Keratinocyte (primary cell): ENCODE results near the gene CHIA. TPM values are rescaled to one million over a fixed set of nuclear protein-coding genes. Genes with fewer than 3 reads are reported as not detected.
"Not testable (repeated sequence)": the region's sequence is repeated elsewhere in the genome, so short reads cannot be mapped to it uniquely, and the experiment has no call there.

Experiments used
- DNase-seq: peaks from one replicate; pipeline ENCODE4 v3.0.0-alpha.2; 2011; ENCODE audit warnings: low read depth, missing footprints, low spot score
- FAIRE-seq: peaks from 2 replicates; lab custom pipeline; 2011; peaks lifted over from hg19 to GRCh38; lab: Jason Lieb, UNC
- H2AFZ ChIP-seq: 2 replicates; pipeline ENCODE4 v1.6.0; 2012; ENCODE audit warnings: low read length, control low read depth, inconsistent platforms; ENCODE audit not compliant: control insufficient read depth
- H3K27ac ChIP-seq: 2 replicates; pipeline ENCODE4 v1.5.1; 2011; ENCODE audit warnings: low read length; ENCODE audit not compliant: control insufficient read depth, insufficient read depth
- H3K27me3 ChIP-seq: 3 replicates; pipeline ENCODE4 v1.6.0; 2011; ENCODE audit warnings: low read length; ENCODE audit not compliant: control insufficient read depth, insufficient read depth; ENCODE audit errors: extremely low read depth
- H3K36me3 ChIP-seq, 2 experiments: 2 replicates in 1 of 2; 3 replicates in 1 of 2; pipeline ENCODE4 v1.5.1; 2011; ENCODE audit warnings: low read length in 2 of 2, mild to moderate bottlenecking in 1 of 2; ENCODE audit not compliant: control insufficient read depth in 2 of 2, insufficient read depth in 2 of 2; ENCODE audit errors: extremely low read depth in 1 of 2
- H3K4me1 ChIP-seq: 3 replicates; pipeline ENCODE4 v1.5.1; 2011; ENCODE audit warnings: low read length; ENCODE audit not compliant: control insufficient read depth, insufficient read depth; ENCODE audit errors: extremely low read depth
- H3K4me2 ChIP-seq: 3 replicates; pipeline ENCODE4 v1.6.0; 2011; ENCODE audit warnings: low read depth, low read length; ENCODE audit not compliant: control insufficient read depth, insufficient read depth; ENCODE audit errors: extremely low read depth
- H3K4me3 ChIP-seq, 3 experiments: fragments of 200-600 bp in 1 of 3; sonication (generic) in 1 of 3; 2 replicates in 2 of 3; 3 replicates in 1 of 3; pipeline ENCODE4 v1.5.1; 2011 to 2016; ENCODE audit warnings: low read length in 3 of 3, mild to moderate bottlenecking in 3 of 3, control low read depth in 2 of 3, inconsistent platforms in 1 of 3, low read depth in 1 of 3, mixed read lengths in 1 of 3, mixed run types in 1 of 3, moderate library complexity in 1 of 3; ENCODE audit not compliant: control insufficient read depth in 2 of 3, insufficient read depth in 2 of 3; ENCODE audit errors: extremely low read depth in 1 of 3
- H3K79me2 ChIP-seq: 2 replicates; pipeline ENCODE4 v1.6.0; 2012; ENCODE audit warnings: low read length; ENCODE audit not compliant: control insufficient read depth, insufficient read depth
- H3K9ac ChIP-seq: 3 replicates; pipeline ENCODE4 v1.6.0; 2011; ENCODE audit warnings: low read length; ENCODE audit not compliant: control insufficient read depth, insufficient read depth; ENCODE audit errors: extremely low read depth
- H3K9me1 ChIP-seq: 3 replicates; pipeline ENCODE4 v1.6.0; 2011; ENCODE audit warnings: low read length; ENCODE audit not compliant: control insufficient read depth, insufficient read depth; ENCODE audit errors: extremely low read depth
- H3K9me3 ChIP-seq: 2 replicates; pipeline ENCODE4 v1.5.1; 2012; ENCODE audit warnings: low read depth, low read length; ENCODE audit not compliant: control insufficient read depth
- H4K20me1 ChIP-seq: 3 replicates; pipeline ENCODE4 v1.6.0; 2011; ENCODE audit warnings: low read length; ENCODE audit not compliant: control insufficient read depth, insufficient read depth; ENCODE audit errors: extremely low read depth
- CTCF ChIP-seq, 3 experiments: IDR thresholded peaks in 1 of 3; conservative IDR thresholded peaks in 1 of 3; optimal IDR thresholded peaks in 1 of 3; 2 replicates in 2 of 3; 3 replicates in 1 of 3; pipeline versions ENCODE3 to v1.5.1; 2011; ENCODE audit warnings: low read length in 3 of 3, mild to moderate bottlenecking in 3 of 3, moderate library complexity in 2 of 3, control low read depth in 1 of 3, inconsistent platforms in 1 of 3; ENCODE audit not compliant: insufficient read depth in 2 of 3; ENCODE audit errors: extremely low read depth in 1 of 3
- EZH2 ChIP-seq: IDR thresholded peaks from one replicate; pipeline ENCODE4 v1.6.1; 2012; ENCODE audit warnings: inconsistent platforms, mild to moderate bottlenecking, low read length, moderate library complexity
- dilution Hi-C: fragments of 300-500 bp; cut with MboI; formaldehyde crosslinking; loops from one replicate; pipeline ENCODE4 v1.7.0; 2020; ENCODE audit warnings: low sequenced_read_pairs; ENCODE audit not compliant: extremely low pct_ligation_motif_present
- polyA plus RNA-seq, 5 experiments: library from polyadenylated mRNA; depleted of rRNA in 3 of 5; stranded (reverse) in 3 of 5; stranded (forward) in 1 of 5; unstranded in 1 of 5; fragments of >200 nt; gene quantifications; 1 replicate in 1 of 5; 2 replicates in 3 of 5; 3 replicates in 1 of 5; pipeline versions ENCODE4 v1.2.1 to v1.2.3, GENCODE V29; 2011 to 2012; ENCODE audit warnings: missing spikeins in 2 of 5, low read depth in 1 of 5, low replicate concordance in 1 of 5

The CHIA gene
- polyA plus RNA-seq, 1 donor (not counting 4 experiments of a cell fraction or from before 2014, with no cell fraction given): not detected

- no peak overlapping the region for H2AFZ ChIP-seq
- no peak overlapping the region for H3K4me2 ChIP-seq
- FAIRE-seq (no peak), DNase-seq (no peak)
- no peaks in the 10 kb centered on the region for H3K27me3 ChIP-seq
- no peaks in the 10 kb centered on the region for H3K9me3 ChIP-seq
- TF ChIP-seq EZH2 (no peak), CTCF (optimal IDR thresholded peaks at IDR 0.05 in 1 of 3, IDR thresholded peaks at IDR 0.05 in 1 of 3, conservative IDR thresholded peaks at IDR 0.05 in 1 of 3; ENCODE audit: extremely low read depth in 1 of 3, insufficient read depth in 2 of 3, low read length in 3 of 3) (no peak)
- H4K20me1 ChIP-seq: no peaks in the 10 kb centered on the region
- H3K79me2 ChIP-seq: no peaks in the 10 kb centered on the region
- H3K4me1 ChIP-seq: peaks cover under 1% of the 10 kb centered on the region
- H3K9me1 ChIP-seq: no peaks in the 10 kb centered on the region
- dilution Hi-C loops: no loop called here
- H3K36me3 ChIP-seq: no peaks in the 10 kb centered on the region
- H3K27ac ChIP-seq: no peak overlapping the region
- H3K9ac ChIP-seq: no peak overlapping the region
- no peak overlapping the region for H3K4me3 ChIP-seq
Observed at GRCh38 chr1:111358964-111359363, 68.3 kb downstream of the CHIA start.

GRCh38 chr1:111359376-111359775, 68.7 kb downstream of the CHIA start:
- Histone ChIP-seq H3K4me2 (no peak overlapping the region), H3K4me3 (no peak overlapping the region), H3K36me3 (no peaks in the 10 kb centered on the region), H3K79me2 (no peaks in the 10 kb centered on the region), H3K4me1 (peaks cover 4% of the 10 kb centered on the region), H4K20me1 (no peaks in the 10 kb centered on the region), H3K9ac (no peak overlapping the region), H3K27ac (no peak overlapping the region), H3K9me3 (no peaks in the 10 kb centered on the region), H2AFZ (no peak overlapping the region), H3K27me3 (no peaks in the 10 kb centered on the region), H3K9me1 (no peaks in the 10 kb centered on the region)
- dilution Hi-C loops: no loop called here
- no peak for TF ChIP-seq CTCF (optimal IDR thresholded peaks at IDR 0.05 in 1 of 3, IDR thresholded peaks at IDR 0.05 in 1 of 3, conservative IDR thresholded peaks at IDR 0.05 in 1 of 3; ENCODE audit: extremely low read depth in 1 of 3, insufficient read depth in 2 of 3, low read length in 3 of 3)
- no peak for TF ChIP-seq EZH2
- no peak for DNase-seq
- FAIRE-seq: no peak

GRCh38 chr1:111360257-111360656, 69.6 kb downstream of the CHIA start:
- DNase-seq, H3K4me2 ChIP-seq, dilution Hi-C loops, H3K79me2 ChIP-seq, H3K36me3 ChIP-seq, H3K9ac ChIP-seq, H3K9me3 ChIP-seq, H3K9me1 ChIP-seq, H3K4me3 ChIP-seq, H3K27me3 ChIP-seq, H3K27ac ChIP-seq, H2AFZ ChIP-seq, H4K20me1 ChIP-seq, FAIRE-seq: not testable (repeated sequence)
- H3K4me1 ChIP-seq: peaks cover 13% of the 10 kb centered on the region
